ENCODE results near the gene GAS7. TPM values are rescaled to one million over a fixed set of nuclear protein-coding genes. Genes with fewer than 3 reads are reported as not detected.

GAS7 gene
- total and polyA plus RNA-seq, 2 donors (not counting 1 experiment from before 2014, with no cell fraction given): 3.4 to 13.6 TPM

DNA sequence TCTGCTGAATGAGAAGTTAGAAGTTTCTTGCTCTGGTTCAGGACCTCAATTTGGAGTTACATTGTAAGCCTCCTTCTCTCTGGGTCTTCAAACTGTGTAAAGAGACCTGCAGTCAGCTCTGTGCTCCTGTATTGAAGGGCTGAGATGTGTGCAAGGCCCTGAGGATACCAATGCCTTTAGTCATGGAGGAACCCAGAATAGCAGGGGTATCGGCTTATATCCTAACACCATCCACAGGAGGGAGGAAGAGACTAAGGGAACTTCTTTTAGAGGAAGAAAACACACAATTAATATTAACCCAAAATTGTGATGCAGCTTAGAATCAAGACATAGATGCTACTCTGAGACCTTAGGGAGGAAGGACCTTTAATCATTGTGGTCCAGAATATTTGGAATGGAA lies 336.2 kb downstream of the GAS7 start:
- Histone ChIP-seq H4K20me1 (ENCODE audit: control insufficient read depth, insufficient read depth, low read length, poor library complexity, severe bottlenecking) (no peaks in the 10 kb centered on the region), H3K4me1 (ENCODE audit: control insufficient read depth in 2 of 2, insufficient read depth in 2 of 2, low read length in 2 of 2) (no peaks in the 10 kb centered on the region), H3K9me3 (ENCODE audit: control extremely low read depth in 1 of 3, control insufficient read depth in 2 of 3, insufficient read depth in 1 of 3, low read length in 2 of 3) (peaks cover 0 to 29% (median 0%) of the 10 kb centered on the region in 3 donors), H3K9ac (ENCODE audit: low read length) (no peak overlapping the region), H2AFZ (ENCODE audit: insufficient read depth, low read depth, low read length, poor library complexity, severe bottlenecking) (no peak overlapping the region), H3K79me2 (ENCODE audit: control insufficient read depth, insufficient read depth, low read length) (no peaks in the 10 kb centered on the region), H3K4me3 (ENCODE audit: control extremely low read depth in 1 of 5, extremely low read depth in 1 of 5, insufficient read depth in 1 of 5, low read depth in 2 of 5, low read length in 4 of 5) (no peak overlapping the region), H3K27ac (ENCODE audit: low read length in 2 of 2) (no peak overlapping the region), H3K4me2 (replicated peaks; ENCODE audit: low read depth, low read length, poor library complexity, severe bottlenecking) (no peak overlapping the region), H3K36me3 (replicated peaks in 1 of 2; ENCODE audit: control extremely low read depth in 1 of 2, control insufficient read depth in 1 of 2, extremely low read depth in 1 of 2, insufficient read depth in 2 of 2, low read length in 1 of 2) (no peaks in the 10 kb centered on the region), H3K27me3 (replicated peaks in 1 of 4; ENCODE audit: control extremely low read depth in 1 of 4, control insufficient read depth in 3 of 4, insufficient read depth in 4 of 4, low read length in 3 of 4) (peaks cover 0 to 9% (median 0%) of the 10 kb centered on the region in 4 experiments)
- no CpG with 5 or more reads among the region's 1 CpG for WGBS (ENCODE audit: insufficient coverage)
- Mint-ChIP-seq H3K4me3 (no peak overlapping the region), H3K27me3 (peaks cover 4% of the 10 kb centered on the region), H3K27ac (no peak overlapping the region), H3K4me1 (no peaks in the 10 kb centered on the region), H3K9me3 (ENCODE audit: insufficient read depth) (peaks cover 4% of the 10 kb centered on the region)
- POLR2A ChIA-PET: no interaction called here
- ATAC-seq (ENCODE audit: low read depth) (no peak), DNase-seq (no peak)
- intact Hi-C loops (cut with micrococcal nuclease): no loop called here
- CTCF ChIA-PET: no interaction called here
- TF ChIP-seq, protein P1, sequence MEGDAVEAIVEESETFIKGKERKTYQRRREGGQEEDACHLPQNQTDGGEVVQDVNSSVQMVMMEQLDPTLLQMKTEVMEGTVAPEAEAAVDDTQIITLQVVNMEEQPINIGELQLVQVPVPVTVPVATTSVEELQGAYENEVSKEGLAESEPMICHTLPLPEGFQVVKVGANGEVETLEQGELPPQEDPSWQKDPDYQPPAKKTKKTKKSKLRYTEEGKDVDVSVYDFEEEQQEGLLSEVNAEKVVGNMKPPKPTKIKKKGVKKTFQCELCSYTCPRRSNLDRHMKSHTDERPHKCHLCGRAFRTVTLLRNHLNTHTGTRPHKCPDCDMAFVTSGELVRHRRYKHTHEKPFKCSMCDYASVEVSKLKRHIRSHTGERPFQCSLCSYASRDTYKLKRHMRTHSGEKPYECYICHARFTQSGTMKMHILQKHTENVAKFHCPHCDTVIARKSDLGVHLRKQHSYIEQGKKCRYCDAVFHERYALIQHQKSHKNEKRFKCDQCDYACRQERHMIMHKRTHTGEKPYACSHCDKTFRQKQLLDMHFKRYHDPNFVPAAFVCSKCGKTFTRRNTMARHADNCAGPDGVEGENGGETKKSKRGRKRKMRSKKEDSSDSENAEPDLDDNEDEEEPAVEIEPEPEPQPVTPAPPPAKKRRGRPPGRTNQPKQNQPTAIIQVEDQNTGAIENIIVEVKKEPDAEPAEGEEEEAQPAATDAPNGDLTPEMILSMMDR (IDR thresholded peaks at IDR 0.05): no peak
- TF ChIP-seq EZH2 (IDR thresholded peaks at IDR 0.05; ENCODE audit: borderline replicate concordance, insufficient read depth, low read depth, low read length, poor library complexity, severe bottlenecking): no peak

DNA sequence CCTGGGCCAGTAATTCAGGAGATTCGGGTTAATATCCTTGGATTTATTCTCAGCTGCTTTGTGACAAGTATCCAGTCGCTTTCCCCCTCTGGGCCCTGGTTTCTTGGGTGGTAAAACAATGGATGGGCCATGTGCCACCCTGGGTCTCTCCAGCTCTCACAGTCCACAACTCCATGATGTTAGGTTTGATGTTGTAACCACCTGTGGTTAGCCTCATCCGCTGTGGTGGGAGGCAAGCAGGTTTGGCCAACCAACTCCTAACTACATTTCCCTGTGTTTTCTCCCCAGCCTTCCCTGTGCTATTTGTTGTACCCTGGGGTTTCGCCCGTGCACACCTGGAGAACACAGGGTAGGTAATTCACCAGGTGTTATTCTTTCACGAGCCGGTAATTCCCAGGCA lies 337.6 kb downstream of the GAS7 start:
- Histone ChIP-seq H2AFZ (ENCODE audit: insufficient read depth, low read depth, low read length, poor library complexity, severe bottlenecking) (no peak overlapping the region), H3K9me3 (ENCODE audit: control extremely low read depth in 1 of 3, control insufficient read depth in 2 of 3, insufficient read depth in 1 of 3, low read length in 2 of 3) (peaks cover 0 to 29% (median 0%) of the 10 kb centered on the region in 3 donors), H3K27me3 (replicated peaks in 1 of 4; ENCODE audit: control extremely low read depth in 1 of 4, control insufficient read depth in 3 of 4, insufficient read depth in 4 of 4, low read length in 3 of 4) (peaks cover 0 to 9% (median 0%) of the 10 kb centered on the region in 4 experiments), H3K36me3 (replicated peaks in 1 of 2; ENCODE audit: control extremely low read depth in 1 of 2, control insufficient read depth in 1 of 2, extremely low read depth in 1 of 2, insufficient read depth in 2 of 2, low read length in 1 of 2) (no peaks in the 10 kb centered on the region), H3K4me2 (replicated peaks; ENCODE audit: low read depth, low read length, poor library complexity, severe bottlenecking) (no peak overlapping the region), H3K9ac (ENCODE audit: low read length) (no peak overlapping the region), H3K4me1 (ENCODE audit: control insufficient read depth in 2 of 2, insufficient read depth in 2 of 2, low read length in 2 of 2) (no peaks in the 10 kb centered on the region), H3K4me3 (ENCODE audit: control extremely low read depth in 1 of 5, extremely low read depth in 1 of 5, insufficient read depth in 1 of 5, low read depth in 2 of 5, low read length in 4 of 5) (no peak overlapping the region), H3K79me2 (ENCODE audit: control insufficient read depth, insufficient read depth, low read length) (no peaks in the 10 kb centered on the region), H3K27ac (ENCODE audit: low read length in 2 of 2) (no peak overlapping the region), H4K20me1 (ENCODE audit: control insufficient read depth, insufficient read depth, low read length, poor library complexity, severe bottlenecking) (no peaks in the 10 kb centered on the region)
- intact Hi-C loops (cut with micrococcal nuclease): no loop called here
- H3K9me3 Mint-ChIP-seq (ENCODE audit: insufficient read depth): peaks cover 4% of the 10 kb centered on the region
- ChIA-PET POLR2A (no interaction called here), CTCF (no interaction called here)
- ATAC-seq (ENCODE audit: low read depth): no peak
- TF ChIP-seq, protein P1 (IDR thresholded peaks at IDR 0.05): no peak
- TF ChIP-seq EZH2 (IDR thresholded peaks at IDR 0.05; ENCODE audit: borderline replicate concordance, insufficient read depth, low read depth, low read length, poor library complexity, severe bottlenecking): no peak
- no peak overlapping the region for H3K27ac Mint-ChIP-seq
- H3K4me1 Mint-ChIP-seq: no peaks in the 10 kb centered on the region
- peaks cover 4% of the 10 kb centered on the region for H3K27me3 Mint-ChIP-seq
- DNase-seq: no peak
- H3K4me3 Mint-ChIP-seq: no peak overlapping the region
- WGBS (ENCODE audit: insufficient coverage): no CpG with 5 or more reads among the region's 7 CpGs

Other genes with a start within 250 kb of the GAS7 start
- gene MYH13, start 174.4 kb upstream of the GAS7 start, total RNA-seq: not detected in 2 replicates
- not detected in 2 replicates for gene MYH13, start 174.4 kb upstream of the GAS7 start, polyA plus RNA-seq
- not detected in 2 replicates for gene MYH8, start 223.3 kb upstream of the GAS7 start, total RNA-seq
- gene MYH8, start 223.3 kb upstream of the GAS7 start, polyA plus RNA-seq: not detected in 2 replicates

All from B cell (primary cell).